Spleen (tissue), 11 donors: ENCODE results near the gene HRK. TPM values are rescaled to one million over a fixed set of nuclear protein-coding genes. Genes with fewer than 3 reads are reported as not detected.

Experiments used
- DNase-seq: peaks from one replicate; pipeline ENCODE4 v3.0.0-alpha.2; 2020
- H3K27ac ChIP-seq, 8 donors: fragments of 200-600 bp; sonication (generic) in 7 of 8; 1 replicate in 4 of 8; 2 replicates in 4 of 8; pipeline versions ENCODE4 v1.5.0 to v1.8.0; 2016 to 2021; ENCODE audit warnings: inconsistent platforms in 4 of 8, mild to moderate bottlenecking in 4 of 8, moderate library complexity in 1 of 8
- H3K27me3 ChIP-seq, 7 donors: fragments of 200-600 bp; sonication (generic) in 6 of 7; replicated peaks in 1 of 7; 1 replicate in 4 of 7; 2 replicates in 3 of 7; pipeline versions ENCODE4 v1.5.0 to v1.8.0; 2016 to 2021; ENCODE audit warnings: inconsistent platforms in 3 of 7, mild to moderate bottlenecking in 1 of 7
- H3K36me3 ChIP-seq, 6 donors: fragments of 200-600 bp; sonication (generic) in 5 of 6; 1 replicate in 4 of 6; 2 replicates in 2 of 6; pipeline versions ENCODE4 v1.5.0 to v1.8.0; 2016 to 2021; ENCODE audit warnings: inconsistent platforms in 2 of 6
- H3K4me1 ChIP-seq, 6 donors: fragments of 200-600 bp; sonication (generic) in 5 of 6; 1 replicate in 3 of 6; 2 replicates in 3 of 6; pipeline versions ENCODE4 v1.5.0 to v1.8.0; 2016 to 2021; ENCODE audit warnings: inconsistent platforms in 3 of 6
- H3K4me3 ChIP-seq, 8 donors: fragments of 200-600 bp; sonication (generic) in 7 of 8; 1 replicate in 4 of 8; 2 replicates in 4 of 8; pipeline versions ENCODE4 v1.5.0 to v1.8.0; 2016 to 2021; ENCODE audit warnings: inconsistent platforms in 4 of 8, mild to moderate bottlenecking in 4 of 8, moderate library complexity in 2 of 8
- H3K9me3 ChIP-seq, 8 donors: fragments of 200-600 bp; sonication (generic) in 7 of 8; 1 replicate in 4 of 8; 2 replicates in 4 of 8; pipeline versions ENCODE4 v1.5.0 to v1.8.0; 2016 to 2021; ENCODE audit warnings: inconsistent platforms in 4 of 8
- POLR2A ChIP-seq, 3 donors: fragments of 450-650 bp; IDR thresholded peaks; one replicate each; pipeline ENCODE4 v1.5.1; 2017; ENCODE audit warnings: antibody characterized with exemption in 3 of 3, mild to moderate bottlenecking in 1 of 3
- POLR2AphosphoS5 ChIP-seq, 3 donors: sonication (generic); formaldehyde crosslinking; IDR thresholded peaks; one replicate each; pipeline ENCODE4 v1.5.1; 2017; ENCODE audit warnings: antibody characterized with exemption in 3 of 3
- WGBS, 5 donors: extraction: QIAGEN DNeasy Blood & Tissue Kit in 3 of 5; methylation state at CpG; one replicate each; pipeline versions ENCODE4 v1.1.5 to v1.1.7; 2013 to 2018; 5-methylcytosine and 5-hydroxymethylcytosine counted together
- intact Hi-C: fragments of 100-400 bp; cut with DNase I; formaldehyde crosslinking; loops from one replicate; pipeline ENCODE4 v1.15.0; 2023; ENCODE audit warnings: low total_unique reads
- polyA plus RNA-seq, 3 donors: library from polyadenylated mRNA; stranded (reverse); fragments of 200-250 nt; gene quantifications; one replicate each; pipeline ENCODE4 v1.2.1, GENCODE V29; 2013
- total RNA-seq, 7 donors: library from RNA; depleted of rRNA in 3 of 7; stranded (reverse); fragments of >200 nt in 3 of 7; fragmentation: NEBNext Ultra II Directional in 4 of 7; extraction: Animal tissue kit (Norgen Biotek cat#: 25700) in 4 of 7; gene quantifications; one replicate each; pipeline versions ENCODE4 v1.1.0 to v1.2.1, GENCODE V29; 2016 to 2021
- TF ChIP-seq, protein P1 (sequence below), 11 experiments: fragments of 200-600 bp in 7 of 11; fragments of 450-650 bp in 4 of 11; sonication (generic) in 4 of 11; IDR thresholded peaks in 8 of 11; conservative IDR thresholded peaks in 3 of 11; 1 replicate in 7 of 11; 2 replicates in 4 of 11; pipeline versions ENCODE4 v1.4.0 to v1.8.0; 2016 to 2021; ENCODE audit warnings: antibody characterized with exemption in 11 of 11, inconsistent platforms in 4 of 11, mild to moderate bottlenecking in 1 of 11
- donor health status: healthy with polysubstance abuse.
- donor health status: DM: no; HTN: no; CAD: no; lungs with moderate emphysema.
- donor health status: DM: no; HTN: no; CAD: no.
- donor health status: Bipolar disorder and iron deficiency.
- donor health status: healthy.
- donor health status: DM: no; HTN: no; CAD: no.
- donor health status: DM: yes; HTN: yes; CAD: no.

Gene HRK
- total and polyA plus RNA-seq, 10 donors, result 0.07 to 0.76 (median 0.37) TPM; not detected in 1

DNA sequence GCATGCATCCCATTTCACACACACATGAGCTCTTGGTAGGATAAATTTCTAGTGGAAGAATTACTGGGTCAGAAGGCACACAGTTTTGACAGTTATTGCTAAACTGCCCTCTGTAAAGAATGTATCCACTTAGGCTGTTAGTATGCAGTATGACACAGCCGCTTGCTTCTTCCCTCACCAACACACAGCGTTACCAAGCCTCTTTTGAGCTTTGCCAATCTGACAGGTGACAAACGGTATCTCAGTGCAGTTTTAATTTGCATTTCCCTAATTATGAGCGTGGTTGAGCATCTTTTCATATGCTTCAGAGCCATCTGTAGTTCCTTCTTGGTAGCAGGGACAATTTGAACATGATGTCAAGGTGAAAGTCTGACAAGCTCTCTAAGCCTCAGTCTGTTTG lies 42.9 kb downstream of the HRK start:
- WGBS, 5 donors, result 60 to 72% (median 70%) methylated on average over 4 of the region's 4 CpGs

DNA sequence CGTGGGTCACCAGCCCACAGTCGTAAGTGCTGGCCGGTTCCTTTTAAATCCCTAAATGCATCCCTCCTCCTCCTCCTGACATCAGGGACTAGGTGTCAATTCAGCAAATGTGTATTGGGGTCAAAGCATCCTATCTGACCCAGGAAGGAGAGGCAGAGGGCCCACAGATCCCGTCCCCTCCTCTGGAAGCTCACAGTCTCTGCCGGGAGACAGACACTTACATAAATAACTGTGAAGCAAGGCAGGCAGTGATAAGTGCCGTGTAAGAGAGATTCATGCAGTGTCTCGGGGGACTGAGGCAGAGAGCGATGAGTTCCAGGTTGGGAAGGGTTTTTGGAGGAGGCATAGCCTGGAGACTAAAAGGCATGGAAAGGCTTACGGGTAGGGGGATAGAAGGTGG lies 44.1 kb downstream of the HRK start:
- Histone ChIP-seq H3K9me3 (no peaks in the 10 kb centered on the region), H3K27me3 (no peaks in the 10 kb centered on the region), H3K27ac (no peak overlapping the region), H3K4me1 (no peaks in the 10 kb centered on the region), H3K4me3 (no peak overlapping the region), H3K36me3 (peaks cover 0 to 11% (median 0%) of the 10 kb centered on the region in 6 donors)
- intact Hi-C loops, result no loop called here
- 78 to 84% (median 81%) methylated on average over 9 of the region's 9 CpGs for WGBS, 5 donors
- DNase-seq, result peak; percentile 30
- TF ChIP-seq, protein P1, sequence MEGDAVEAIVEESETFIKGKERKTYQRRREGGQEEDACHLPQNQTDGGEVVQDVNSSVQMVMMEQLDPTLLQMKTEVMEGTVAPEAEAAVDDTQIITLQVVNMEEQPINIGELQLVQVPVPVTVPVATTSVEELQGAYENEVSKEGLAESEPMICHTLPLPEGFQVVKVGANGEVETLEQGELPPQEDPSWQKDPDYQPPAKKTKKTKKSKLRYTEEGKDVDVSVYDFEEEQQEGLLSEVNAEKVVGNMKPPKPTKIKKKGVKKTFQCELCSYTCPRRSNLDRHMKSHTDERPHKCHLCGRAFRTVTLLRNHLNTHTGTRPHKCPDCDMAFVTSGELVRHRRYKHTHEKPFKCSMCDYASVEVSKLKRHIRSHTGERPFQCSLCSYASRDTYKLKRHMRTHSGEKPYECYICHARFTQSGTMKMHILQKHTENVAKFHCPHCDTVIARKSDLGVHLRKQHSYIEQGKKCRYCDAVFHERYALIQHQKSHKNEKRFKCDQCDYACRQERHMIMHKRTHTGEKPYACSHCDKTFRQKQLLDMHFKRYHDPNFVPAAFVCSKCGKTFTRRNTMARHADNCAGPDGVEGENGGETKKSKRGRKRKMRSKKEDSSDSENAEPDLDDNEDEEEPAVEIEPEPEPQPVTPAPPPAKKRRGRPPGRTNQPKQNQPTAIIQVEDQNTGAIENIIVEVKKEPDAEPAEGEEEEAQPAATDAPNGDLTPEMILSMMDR (IDR thresholded peaks at IDR 0.05 in 8 of 11, conservative IDR thresholded peaks at IDR 0.05 in 3 of 11), result no peak
- TF ChIP-seq POLR2A (IDR thresholded peaks at IDR 0.05) (no peak), POLR2AphosphoS5 (IDR thresholded peaks at IDR 0.05) (no peak)

More for the DNA sequence above, 42.9 kb downstream of the HRK start:
- H3K9me3 ChIP-seq, result no peaks in the 10 kb centered on the region
- no peak overlapping the region for H3K4me3 ChIP-seq
- H3K27me3 ChIP-seq, result no peaks in the 10 kb centered on the region
- intact Hi-C loops, result no loop called here
- H3K36me3 ChIP-seq, result peaks cover 0 to 11% (median 0%) of the 10 kb centered on the region in 6 donors
- no peak for DNase-seq
- H3K4me1 ChIP-seq, result no peaks in the 10 kb centered on the region
- H3K27ac ChIP-seq, result no peak overlapping the region
- TF ChIP-seq POLR2AphosphoS5 (IDR thresholded peaks at IDR 0.05) (no peak), POLR2A (IDR thresholded peaks at IDR 0.05) (no peak)
- TF ChIP-seq, protein P1 (IDR thresholded peaks at IDR 0.05 in 8 of 11, conservative IDR thresholded peaks at IDR 0.05 in 3 of 11), result no peak

DNA sequence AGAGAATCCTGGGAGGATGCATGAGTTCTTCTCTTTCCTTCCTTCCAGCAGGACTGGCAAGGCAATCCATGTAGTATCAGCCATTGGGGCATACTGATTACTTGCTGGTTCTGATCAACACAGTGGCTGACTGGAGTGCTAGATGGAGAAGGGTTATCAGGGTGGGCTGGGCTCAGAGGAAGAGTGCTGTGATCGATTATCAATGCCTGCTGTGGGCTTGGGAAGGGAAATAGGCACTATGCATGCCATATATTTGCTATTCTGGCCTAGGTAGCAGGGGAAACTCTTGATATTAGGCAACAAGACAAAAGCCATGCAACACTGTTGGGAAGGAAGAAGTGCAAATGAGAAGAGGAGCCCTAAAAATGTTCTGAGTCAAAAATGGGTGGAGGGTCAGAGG lies 45.8 kb downstream of the HRK start:
- Histone ChIP-seq H3K4me3 (no peak overlapping the region), H3K27ac (no peak overlapping the region), H3K27me3 (no peaks in the 10 kb centered on the region), H3K4me1 (no peaks in the 10 kb centered on the region), H3K36me3 (peaks cover 0 to 11% (median 0%) of the 10 kb centered on the region in 6 donors), H3K9me3 (no peaks in the 10 kb centered on the region)
- TF ChIP-seq POLR2AphosphoS5 (IDR thresholded peaks at IDR 0.05), result no peak
- TF ChIP-seq, protein P1 (IDR thresholded peaks at IDR 0.05 in 8 of 11, conservative IDR thresholded peaks at IDR 0.05 in 3 of 11), result no peak
- TF ChIP-seq POLR2A (IDR thresholded peaks at IDR 0.05), result no peak
- DNase-seq, result no peak
- intact Hi-C loops, result no loop called here
- 79 to 94% (median 87%) methylated on average over 1 of the region's 1 CpG for WGBS, 5 donors

DNA sequence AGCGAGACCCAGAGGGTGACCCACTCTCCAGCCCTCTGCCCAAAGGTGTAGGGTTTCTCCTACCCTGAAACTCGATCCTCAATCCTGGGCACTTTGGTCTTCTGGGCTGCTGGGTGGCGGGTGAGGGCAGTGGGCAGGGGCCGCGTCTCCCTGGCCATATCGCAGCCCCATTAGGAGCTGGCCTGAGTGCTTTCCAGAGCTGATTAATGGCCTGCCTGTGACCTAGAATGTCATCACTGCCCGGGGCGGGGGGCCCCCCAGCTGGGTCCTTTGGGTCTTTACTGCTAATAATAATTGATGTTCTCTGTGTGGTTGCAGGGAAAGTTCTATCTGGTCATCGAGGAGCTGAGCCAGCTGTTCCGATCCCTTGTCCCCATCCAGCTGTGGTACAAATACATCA lies 47.8 kb downstream of the HRK start:
- peak; percentile 41 for DNase-seq
- 67 to 86% (median 80%) methylated on average over 3 to 10 of the region's 10 CpGs for WGBS, 5 donors
- H3K36me3 ChIP-seq, result peaks cover 0 to 11% (median 0%) of the 10 kb centered on the region in 6 donors
- H3K27me3 ChIP-seq, result no peaks in the 10 kb centered on the region
- TF ChIP-seq, protein P1 (IDR thresholded peaks at IDR 0.05 in 8 of 11, conservative IDR thresholded peaks at IDR 0.05 in 3 of 11), result no peak
- TF ChIP-seq POLR2AphosphoS5 (IDR thresholded peaks at IDR 0.05) (no peak), POLR2A (IDR thresholded peaks at IDR 0.05) (no peak)
- no peak overlapping the region for H3K27ac ChIP-seq
- no peak overlapping the region for H3K4me3 ChIP-seq
- intact Hi-C loops, result no loop called here
- H3K9me3 ChIP-seq, result no peaks in the 10 kb centered on the region
- H3K4me1 ChIP-seq, result no peaks in the 10 kb centered on the region
